NCI-H146 treated with DMSO at 0.1 percent for 48 hours (cell line): Measurements from ENCODE around the gene VWA8.
"Not testable (repeated sequence)": the region's sequence is repeated elsewhere in the genome, so short reads cannot be mapped to it uniquely, and the experiment has no call there.

ENCODE experiments used
- DNase-seq: peaks from one replicate; lab custom pipeline; 2025; ENCODE audit not compliant: unreplicated experiment; lab: John Stamatoyannopoulos, UW

Gene VWA8

DNA sequence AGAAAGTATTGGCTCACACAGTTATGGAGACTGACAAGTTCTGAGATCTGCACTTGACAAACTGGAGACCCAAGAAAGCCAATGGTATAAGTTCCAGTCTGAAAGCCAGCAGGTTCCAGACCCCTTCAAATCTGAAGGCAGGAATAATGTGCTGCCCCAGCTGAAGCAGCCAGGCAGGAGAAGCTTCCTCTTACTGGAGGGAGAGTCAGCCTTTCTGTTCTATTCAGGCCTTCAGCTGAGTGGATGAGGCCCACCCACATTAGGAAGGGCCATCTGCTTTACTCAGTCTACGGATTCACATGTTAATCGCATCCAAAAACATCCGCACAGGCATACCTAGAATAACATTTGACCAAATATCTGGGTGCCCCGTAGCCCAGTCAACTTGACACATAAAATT is 8.2 kb upstream of the VWA8 start:
- no peak for DNase-seq

DNA sequence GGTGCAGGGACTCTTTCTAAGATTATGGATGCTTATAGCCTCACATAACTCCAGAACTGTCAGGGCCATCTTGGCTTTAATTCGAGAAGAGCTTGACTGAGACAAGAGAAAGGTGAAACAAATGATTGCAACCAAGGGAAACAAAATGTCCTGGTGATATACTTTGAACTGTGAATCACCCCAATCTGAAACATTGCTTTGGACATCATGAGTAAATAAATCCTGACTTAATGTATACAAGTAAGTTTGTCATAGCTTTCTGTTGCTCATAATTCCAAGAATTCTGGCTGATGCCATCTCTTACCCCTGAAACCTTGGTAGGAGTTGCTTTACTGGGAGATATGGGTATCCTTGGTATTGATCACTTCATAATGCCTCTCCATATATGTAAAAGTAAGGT is 5.8 kb upstream of the VWA8 start:
- no peak for DNase-seq

GRCh38 chr13:41962994-41963393 is 2.1 kb upstream of the VWA8 start:
- DNase-seq: no peak

DNA sequence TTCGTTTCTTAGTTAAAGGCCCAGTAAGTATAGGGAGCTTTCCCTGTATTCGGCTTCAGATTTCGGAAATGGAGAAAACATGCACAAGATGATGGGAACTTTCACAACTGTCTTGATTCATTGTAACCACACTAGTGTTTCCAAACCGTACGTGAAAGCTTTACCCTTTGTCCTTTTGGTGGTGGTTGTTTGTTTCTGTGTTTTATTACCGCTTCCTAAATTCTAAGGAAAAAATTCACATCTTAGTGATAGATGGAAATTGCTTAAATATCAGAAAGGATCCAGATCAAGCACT is 504 bp upstream of the VWA8 start:
- DNase-seq: no peak

DNA sequence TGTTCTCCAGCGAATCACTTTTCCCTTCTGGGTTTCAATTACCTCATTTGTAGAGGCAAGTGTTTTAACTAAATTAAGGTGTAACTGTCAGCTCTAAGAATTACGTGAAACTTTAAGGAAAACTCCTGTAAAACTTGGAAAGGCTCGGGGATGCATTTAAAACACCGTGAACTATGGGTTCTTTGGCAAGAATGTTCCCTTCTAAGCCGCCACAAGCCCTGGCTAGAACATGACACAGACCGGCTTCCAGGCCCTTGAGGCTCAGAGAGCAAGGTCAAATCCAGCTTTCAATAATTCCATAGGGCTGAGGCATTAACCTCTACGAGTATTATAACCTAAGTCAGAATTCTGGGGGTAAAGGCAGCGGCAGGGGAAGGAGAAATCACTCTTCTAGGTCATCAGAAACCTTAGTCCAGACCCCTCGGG is 685 bp downstream of the VWA8 start:
- DNase-seq: no peak

- no peak for DNase-seq
Observed at GRCh38 chr13:41956272-41956671, 4.6 kb downstream of the VWA8 start.

- DNase-seq: no peak
Observed at GRCh38 chr13:41955605-41956004, 5.3 kb downstream of the VWA8 start.

DNA sequence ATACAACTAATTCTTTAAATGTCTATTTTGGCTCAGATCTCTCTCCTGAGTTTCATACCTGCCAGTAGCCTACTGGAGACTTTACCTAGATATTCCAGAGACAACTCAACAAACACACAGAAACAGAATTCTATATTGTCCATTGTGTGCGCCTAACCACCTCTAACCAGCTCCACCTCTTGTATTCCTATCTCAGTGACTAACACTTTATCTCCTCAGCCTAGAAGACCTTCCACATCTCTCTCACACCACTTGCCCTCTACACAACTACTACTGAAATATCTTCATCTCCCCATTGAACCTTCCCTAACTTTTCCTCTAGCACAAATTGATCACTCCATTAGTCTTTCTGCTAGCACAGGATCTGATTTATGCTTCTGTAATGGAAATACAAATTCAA is 6.7 kb downstream of the VWA8 start:
- no peak for DNase-seq

- no peak for DNase-seq
Observed at GRCh38 chr13:41952749-41953148, 8.2 kb downstream of the VWA8 start.

GRCh38 chr13:41949104-41949503 is 11.8 kb downstream of the VWA8 start:
- DNase-seq: not testable (repeated sequence)

DNA sequence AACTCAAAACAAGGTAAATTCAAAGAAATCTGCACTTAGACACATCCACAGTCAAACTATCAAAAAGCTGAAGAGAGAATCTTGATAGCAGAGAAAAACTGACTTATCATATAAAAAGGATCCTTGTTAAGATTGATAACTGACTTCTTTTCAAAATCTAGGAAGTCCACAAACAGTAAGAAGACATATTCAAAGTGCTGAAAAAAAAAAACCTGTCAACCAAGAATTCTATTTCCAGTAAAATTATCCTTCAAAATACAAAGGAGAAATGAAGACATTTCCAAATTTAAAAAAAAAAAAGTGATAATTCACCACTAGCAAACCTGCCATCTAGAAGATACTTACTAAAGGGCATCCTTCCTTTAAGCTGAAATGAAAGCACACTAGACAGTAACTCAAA is 15.0 kb downstream of the VWA8 start:
- no peak for DNase-seq

- DNase-seq: no peak
Observed at GRCh38 chr13:41944635-41945397, 16.1 kb downstream of the VWA8 start.

- no peak for DNase-seq
Observed at GRCh38 chr13:41944229-41944628, 16.7 kb downstream of the VWA8 start.

GRCh38 chr13:41942462-41943094 is 18.3 kb downstream of the VWA8 start:
- no peak for DNase-seq

- no peak for DNase-seq
Observed at GRCh38 chr13:41941174-41941573, 19.7 kb downstream of the VWA8 start.

GRCh38 chr13:41939398-41939797 is 21.5 kb downstream of the VWA8 start:
- peak; percentile 5 for DNase-seq

- DNase-seq: no peak
Observed at GRCh38 chr13:41938918-41939317, 22.0 kb downstream of the VWA8 start.

DNA sequence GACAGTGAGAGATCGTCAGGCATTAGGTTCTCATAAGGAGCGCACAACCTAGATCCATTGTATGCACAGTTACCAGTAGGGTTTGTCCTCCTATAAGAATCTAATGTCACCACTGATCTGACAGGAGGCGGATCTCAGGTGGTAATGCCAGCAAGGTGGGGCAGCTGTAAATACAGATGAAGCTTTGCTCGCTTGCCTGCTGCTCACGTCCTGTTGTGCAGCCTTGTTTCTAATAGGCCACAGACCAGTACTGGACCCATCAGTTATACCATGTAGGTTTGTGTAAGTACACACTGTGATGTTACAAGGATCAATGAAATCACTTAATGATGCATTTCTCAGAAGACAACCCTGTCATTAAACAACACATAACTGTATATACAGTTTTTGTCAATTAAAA is 23.5 kb downstream of the VWA8 start:
- DNase-seq: no peak

GRCh38 chr13:41935501-41935900 is 25.4 kb downstream of the VWA8 start:
- DNase-seq: no peak

DNA sequence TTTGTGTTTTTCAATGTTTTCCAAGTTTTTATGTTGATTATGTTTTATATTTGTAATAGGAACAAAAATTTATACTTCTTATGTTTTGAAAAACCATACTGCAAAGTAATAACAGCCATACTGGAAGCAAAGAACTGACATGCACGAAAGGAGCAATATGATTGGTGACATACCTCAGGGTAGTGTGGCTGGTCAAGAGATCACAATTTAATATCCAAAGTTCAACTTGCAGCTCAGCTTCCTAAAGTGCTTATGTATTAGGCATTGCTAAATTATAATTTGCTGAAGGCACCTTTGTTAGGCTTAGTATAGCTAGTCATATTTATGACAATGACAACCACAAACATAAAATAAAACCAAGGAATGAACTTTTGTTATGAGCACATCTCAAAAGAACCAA is 25.9 kb downstream of the VWA8 start:
- DNase-seq: no peak

GRCh38 chr13:41934120-41934519 is 26.8 kb downstream of the VWA8 start:
- DNase-seq: no peak

- DNase-seq: no peak
Observed at GRCh38 chr13:41931337-41931736, 29.6 kb downstream of the VWA8 start.

DNA sequence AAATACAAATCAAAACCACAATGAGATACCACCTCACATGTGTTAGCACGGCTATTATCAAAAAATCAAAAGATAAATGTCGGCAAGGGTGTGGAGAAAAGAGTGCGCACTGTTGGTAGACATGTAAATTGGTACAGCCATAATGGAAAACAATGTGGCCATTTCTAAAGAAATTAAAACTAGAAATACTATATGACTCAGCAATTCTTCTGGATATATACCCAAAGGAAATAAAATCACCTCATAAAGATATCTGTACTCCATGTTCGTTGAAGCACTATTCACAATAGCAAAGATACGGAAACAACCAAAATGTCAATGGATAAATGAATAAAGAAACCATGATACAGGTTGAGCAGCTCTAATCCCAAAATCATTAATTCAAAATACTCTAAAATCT is 30.8 kb downstream of the VWA8 start:
- no peak for DNase-seq
